ENCODE data around the gene PLSCR3.

PLSCR3 gene

GRCh38 chr17:7426203-7426863 lies 32.0 kb upstream of the PLSCR3 start:
- DNase-seq, result no peak

GRCh38 chr17:7425756-7426155 lies 31.4 kb upstream of the PLSCR3 start:
- no peak for DNase-seq

GRCh38 chr17:7425316-7425715 lies 31.0 kb upstream of the PLSCR3 start, which contains the start of gene SPEM2:
TSS of gene SPEM2 (plus strand) at chr17:7425616. CDS start at chr17:7425689, 73 bp downstream.
- DNase-seq, result no peak

GRCh38 chr17:7423679-7424078 lies 29.4 kb upstream of the PLSCR3 start:
- DNase-seq, result no peak

- no peak for DNase-seq
Measured at GRCh38 chr17:7421186-7421585, 26.9 kb upstream of the PLSCR3 start.

- no peak for DNase-seq
Measured at GRCh38 chr17:7419819-7420610, 25.7 kb upstream of the PLSCR3 start, which contains the start of gene SPEM1. TSS of gene SPEM1 (plus strand) at chr17:7420324. CDS start at chr17:7420385, 61 bp downstream.

- DNase-seq, result no peak
Measured at GRCh38 chr17:7418472-7419152, 24.3 kb upstream of the PLSCR3 start.

GRCh38 chr17:7417056-7417655 lies 22.8 kb upstream of the PLSCR3 start:
- DNase-seq, result no peak

- no peak for DNase-seq
Measured at GRCh38 chr17:7416323-7416722, 22.0 kb upstream of the PLSCR3 start.

- no peak for DNase-seq
Measured at GRCh38 chr17:7415784-7416183, 21.5 kb upstream of the PLSCR3 start.

- no peak for DNase-seq
Measured at GRCh38 chr17:7414837-7415236, 20.5 kb upstream of the PLSCR3 start.

- DNase-seq, result no peak
Measured at GRCh38 chr17:7413346-7413985, 19.1 kb upstream of the PLSCR3 start.

GRCh38 chr17:7411427-7411750 lies 17.1 kb upstream of the PLSCR3 start:
- DNase-seq, result no peak

- DNase-seq, result no peak
Measured at GRCh38 chr17:7410634-7411426, 16.5 kb upstream of the PLSCR3 start.

- DNase-seq, result no peak
Measured at GRCh38 chr17:7409716-7410115, 15.4 kb upstream of the PLSCR3 start.

- no peak for DNase-seq
Measured at GRCh38 chr17:7408863-7409262, 14.5 kb upstream of the PLSCR3 start.

- no peak for DNase-seq
Measured at GRCh38 chr17:7408252-7408727, 14.0 kb upstream of the PLSCR3 start.

- no peak for DNase-seq
Measured at GRCh38 chr17:7407485-7408251, 13.3 kb upstream of the PLSCR3 start, which contains the start of gene NLGN2. TSS of gene NLGN2 (plus strand) at chr17:7407845. CDS start at chr17:7408256, 411 bp downstream.

GRCh38 chr17:7407082-7407481 lies 12.8 kb upstream of the PLSCR3 start:
- no peak for DNase-seq

GRCh38 chr17:7406235-7406825 lies 12.0 kb upstream of the PLSCR3 start:
- no peak for DNase-seq

All from NCI-H187 (cell line).